CD8-positive, alpha-beta memory T cell (primary cell): ENCODE data around the gene UBIAD1. TPM values are rescaled to one million over a fixed set of nuclear protein-coding genes. Genes with fewer than 3 reads are reported as not detected.

Experiments used
- CTCF ChIA-PET: fragments of 350-600 bp; sonication (Branson Sonifier 250); formaldehyde crosslinking; loops from one replicate; lab custom pipeline; 2021; ENCODE audit warnings: antibody characterized with exemption; lab: Charles Lee
- POLR2A ChIA-PET: fragments of 350-600 bp; sonication (Branson Sonifier 250); formaldehyde crosslinking; loops from one replicate; lab custom pipeline; 2021; ENCODE audit warnings: antibody characterized with exemption; lab: Charles Lee
- DNase-seq, 5 donors: peaks; one replicate each; pipeline versions ENCODE4 v3.0.0 to v3.0.0-alpha.2; 2020 to 2022; ENCODE audit warnings: mixed read lengths in 1 of 5
- H3K27ac ChIP-seq: one replicate; pipeline ENCODE4 v1.7.0; 2013; ENCODE audit warnings: low read depth, mild to moderate bottlenecking, low read length, moderate library complexity
- H3K27me3 ChIP-seq: 2 replicates; pipeline ENCODE4 v1.7.0; 2013; ENCODE audit warnings: low read length, mild to moderate bottlenecking; ENCODE audit not compliant: insufficient read depth, poor library complexity, severe bottlenecking
- H3K36me3 ChIP-seq: 2 replicates; pipeline ENCODE4 v1.7.0; 2013; ENCODE audit warnings: mild to moderate bottlenecking, low read length, moderate library complexity; ENCODE audit not compliant: insufficient read depth
- H3K4me1 ChIP-seq: 2 replicates; pipeline ENCODE4 v1.7.0; 2013; ENCODE audit warnings: mild to moderate bottlenecking, low read length, moderate library complexity; ENCODE audit not compliant: insufficient read depth
- H3K4me3 ChIP-seq: 2 replicates; pipeline ENCODE4 v1.7.0; 2013; ENCODE audit warnings: mild to moderate bottlenecking, low read length
- H3K9me3 ChIP-seq: 2 replicates; pipeline ENCODE4 v1.7.0; 2013; ENCODE audit warnings: mild to moderate bottlenecking, low read length
- H3K27ac Mint-ChIP-seq, 8 donors: one replicate each; pipeline ENCODE4 v1.8.0; 2020 to 2021; ENCODE audit warnings: mixed read lengths in 8 of 8, mild to moderate bottlenecking in 6 of 8, inconsistent platforms in 3 of 8, moderate library complexity in 3 of 8
- H3K27me3 Mint-ChIP-seq, 2 donors: one replicate each; pipeline ENCODE4 v1.8.0; 2020 to 2021; ENCODE audit warnings: mixed read lengths in 2 of 2, mild to moderate bottlenecking in 1 of 2, moderate library complexity in 1 of 2
- H3K36me3 Mint-ChIP-seq, 3 donors: one replicate each; pipeline ENCODE4 v1.8.0; 2020 to 2021; ENCODE audit warnings: mixed read lengths in 3 of 3, inconsistent platforms in 1 of 3, mild to moderate bottlenecking in 1 of 3
- H3K4me1 Mint-ChIP-seq, 3 donors: one replicate each; pipeline ENCODE4 v1.8.0; 2020 to 2021; ENCODE audit warnings: mixed read lengths in 3 of 3, inconsistent platforms in 1 of 3, mild to moderate bottlenecking in 1 of 3
- H3K4me3 Mint-ChIP-seq, 7 donors: one replicate each; pipeline ENCODE4 v1.8.0; 2020 to 2021; ENCODE audit warnings: mixed read lengths in 7 of 7, mild to moderate bottlenecking in 6 of 7, moderate library complexity in 4 of 7, inconsistent platforms in 2 of 7
- H3K9me3 Mint-ChIP-seq, 5 donors: one replicate each; pipeline ENCODE4 v1.8.0; 2020 to 2022; ENCODE audit warnings: mixed read lengths in 5 of 5, mild to moderate bottlenecking in 3 of 5, moderate library complexity in 2 of 5, inconsistent platforms in 1 of 5
- polyA plus RNA-seq: library from polyadenylated mRNA; unstranded; fragments of 300-500 nt; fragmentation: Illumina TruSeq; gene quantifications from one replicate; pipeline ENCODE4 v1.2.3, GENCODE V29; 2021
- total RNA-seq, 2 experiments: library from RNA; stranded (reverse); gene quantifications; one replicate each; pipeline ENCODE4 v1.2.3, GENCODE V29; 2021

The UBIAD1 gene
- total and polyA plus RNA-seq, 3 experiments from 2014 or later, result 31.4 to 41.8 (median 35.7) TPM

DNA sequence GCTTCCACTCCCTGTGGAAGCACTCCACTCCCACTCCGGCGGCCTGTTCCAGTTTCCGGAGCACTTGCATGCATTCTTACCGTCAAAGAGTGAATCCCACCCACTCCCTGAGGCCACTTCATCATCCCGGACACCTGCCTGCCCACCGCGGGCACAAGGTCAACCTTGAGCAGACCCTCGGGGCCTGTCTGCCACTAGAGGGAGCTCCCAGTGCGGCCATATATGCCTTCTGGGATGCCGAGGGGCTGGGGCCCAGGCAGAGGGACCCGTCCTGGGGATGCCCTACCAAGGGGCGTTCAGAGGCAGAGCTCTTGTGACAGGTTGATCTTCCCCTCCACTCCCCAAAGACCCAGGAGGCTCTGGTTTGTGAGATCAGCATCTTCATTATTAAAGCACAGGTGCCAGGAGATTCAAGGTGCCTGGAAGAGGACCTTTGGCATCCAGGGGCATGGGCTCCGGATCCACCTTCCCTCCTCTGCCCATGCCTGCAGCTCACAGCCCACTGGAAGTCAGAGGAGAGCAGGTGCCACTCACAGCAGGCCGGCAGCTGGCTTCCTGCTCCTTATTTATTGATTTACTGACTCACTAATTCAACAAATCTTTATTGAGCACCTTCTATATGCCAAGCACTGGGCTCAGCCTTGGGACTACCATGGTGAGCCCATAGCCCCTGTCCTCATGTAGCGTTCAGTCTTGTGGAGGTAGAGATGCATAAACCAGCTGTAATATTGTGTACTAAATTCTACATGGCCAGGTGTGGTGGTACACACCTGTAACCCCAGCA, 47.3 kb downstream of the UBIAD1 start:
- Histone ChIP-seq H3K4me3 (no peak overlapping the region), H3K27ac (no peak overlapping the region), H3K9me3 (no peaks in the 10 kb centered on the region), H3K4me1 (peaks cover 8% of the 10 kb centered on the region), H3K27me3 (no peaks in the 10 kb centered on the region), H3K36me3 (no peaks in the 10 kb centered on the region)
- H3K36me3 Mint-ChIP-seq, result no peaks in the 10 kb centered on the region
- peaks cover 7 to 15% of the 10 kb centered on the region in 2 donors for H3K27me3 Mint-ChIP-seq
- no peaks in the 10 kb centered on the region for H3K9me3 Mint-ChIP-seq
- DNase-seq, result peak in 3 of 5 donors; percentile 3 to 21 (median 7)
- H3K4me3 Mint-ChIP-seq, result no peak overlapping the region
- ChIA-PET CTCF (interaction anchor here (1.0 to 1.1 kb wide), 2 partner anchors 28 to 330 kb away, joined by 3 to 4 read pairs; no protein-coding TSS in a partner anchor), POLR2A (no interaction called here)
- peak overlapping the region in 1 of 8 donors; percentile 92 for H3K27ac Mint-ChIP-seq
- peaks cover 0 to 3% (median 0%) of the 10 kb centered on the region in 3 donors for H3K4me1 Mint-ChIP-seq

GRCh38 chr1:11321656-11322491, 48.9 kb downstream of the UBIAD1 start:
- Histone ChIP-seq H3K4me1 (peaks cover 8% of the 10 kb centered on the region), H3K36me3 (no peaks in the 10 kb centered on the region), H3K27ac (no peak overlapping the region), H3K27me3 (no peaks in the 10 kb centered on the region), H3K9me3 (no peaks in the 10 kb centered on the region), H3K4me3 (no peak overlapping the region)
- DNase-seq, result no peak
- ChIA-PET POLR2A (no interaction called here), CTCF (no interaction called here)
- H3K27ac Mint-ChIP-seq, result no peak overlapping the region
- H3K27me3 Mint-ChIP-seq, result peaks cover 4 to 15% of the 10 kb centered on the region in 2 donors
- H3K9me3 Mint-ChIP-seq, result no peaks in the 10 kb centered on the region
- H3K4me3 Mint-ChIP-seq, result no peak overlapping the region
- no peaks in the 10 kb centered on the region for H3K36me3 Mint-ChIP-seq
- H3K4me1 Mint-ChIP-seq, result peaks cover 0 to 3% (median 0%) of the 10 kb centered on the region in 3 donors

DNA sequence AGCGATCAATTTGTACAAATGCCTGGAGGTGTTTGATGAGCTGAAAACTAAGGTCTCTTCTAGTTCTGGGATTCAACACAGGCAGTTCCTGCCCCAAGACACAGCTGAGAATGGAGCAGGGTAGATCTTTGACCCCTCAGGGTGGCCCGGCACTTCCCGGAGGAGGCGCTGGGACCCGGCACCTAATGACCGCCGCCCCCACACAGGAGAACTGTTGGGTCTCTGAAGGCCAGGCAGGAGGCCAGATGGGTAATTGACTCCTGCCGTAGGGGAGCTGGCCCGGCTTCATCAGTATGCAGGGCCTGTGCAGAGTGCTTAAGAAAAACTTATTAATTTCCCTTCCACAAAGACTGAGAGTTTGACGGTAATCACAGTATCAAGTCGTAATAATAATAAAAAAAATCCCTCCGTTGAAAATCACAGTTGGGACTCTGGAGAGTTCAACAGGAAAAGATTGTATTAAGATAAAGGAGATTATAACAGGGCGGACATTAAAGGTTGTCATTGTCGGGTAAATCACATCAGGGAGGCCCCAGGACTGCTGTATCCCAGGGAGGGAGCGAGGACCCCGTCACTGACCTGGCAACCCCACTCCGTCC, 51.7 kb downstream of the UBIAD1 start:
- ChIA-PET CTCF (no interaction called here), POLR2A (no interaction called here)
- Histone ChIP-seq H3K4me3 (no peak overlapping the region), H3K27me3 (no peaks in the 10 kb centered on the region), H3K27ac (no peak overlapping the region), H3K9me3 (no peaks in the 10 kb centered on the region), H3K4me1 (peaks cover 8% of the 10 kb centered on the region), H3K36me3 (no peaks in the 10 kb centered on the region)
- Mint-ChIP-seq H3K27ac (no peak overlapping the region), H3K27me3 (peaks cover 5 to 18% of the 10 kb centered on the region in 2 donors), H3K4me3 (no peak overlapping the region), H3K36me3 (no peaks in the 10 kb centered on the region), H3K4me1 (peaks cover 0 to 3% (median 0%) of the 10 kb centered on the region in 3 donors), H3K9me3 (no peaks in the 10 kb centered on the region)
- DNase-seq, result no peak

DNA sequence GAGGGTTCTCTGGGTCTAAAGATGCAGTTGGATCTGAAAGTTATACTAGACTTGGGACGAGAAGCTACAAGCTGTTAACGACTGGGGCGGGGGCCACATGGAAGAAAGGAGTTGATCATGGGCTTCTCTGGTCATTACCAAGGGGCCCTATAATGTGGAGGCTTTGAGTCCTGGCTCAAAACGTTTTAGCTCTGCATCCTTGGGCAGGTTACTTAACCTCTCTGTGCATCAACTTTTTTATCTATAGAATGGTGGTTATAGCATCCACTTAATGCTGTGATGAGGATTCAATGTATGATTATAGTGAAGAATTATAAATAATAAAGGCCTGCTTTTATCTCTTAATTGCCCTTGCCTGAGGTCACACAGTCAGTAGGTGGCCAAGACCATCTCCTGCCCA, 53.1 kb downstream of the UBIAD1 start:
- no peaks in the 10 kb centered on the region for H3K9me3 ChIP-seq
- H3K4me3 ChIP-seq, result no peak overlapping the region
- Mint-ChIP-seq H3K4me1 (no peaks in the 10 kb centered on the region), H3K27me3 (peaks cover 2 to 15% of the 10 kb centered on the region in 2 donors), H3K36me3 (no peaks in the 10 kb centered on the region), H3K27ac (no peak overlapping the region), H3K9me3 (no peaks in the 10 kb centered on the region), H3K4me3 (no peak overlapping the region)
- no peaks in the 10 kb centered on the region for H3K36me3 ChIP-seq
- no peaks in the 10 kb centered on the region for H3K4me1 ChIP-seq
- CTCF ChIA-PET, result no interaction called here
- no peaks in the 10 kb centered on the region for H3K27me3 ChIP-seq
- DNase-seq, result no peak
- POLR2A ChIA-PET, result no interaction called here
- H3K27ac ChIP-seq, result no peak overlapping the region

GRCh38 chr1:11328444-11328843, 55.4 kb downstream of the UBIAD1 start:
- Mint-ChIP-seq H3K4me3 (no peak overlapping the region), H3K4me1 (no peaks in the 10 kb centered on the region), H3K27me3 (peaks cover 3 to 22% of the 10 kb centered on the region in 2 donors), H3K36me3 (no peaks in the 10 kb centered on the region), H3K9me3 (no peaks in the 10 kb centered on the region), H3K27ac (no peak overlapping the region)
- no peaks in the 10 kb centered on the region for H3K27me3 ChIP-seq
- ChIA-PET CTCF (no interaction called here), POLR2A (no interaction called here)
- H3K36me3 ChIP-seq, result no peaks in the 10 kb centered on the region
- H3K27ac ChIP-seq, result no peak overlapping the region
- no peaks in the 10 kb centered on the region for H3K4me1 ChIP-seq
- H3K4me3 ChIP-seq, result no peak overlapping the region
- H3K9me3 ChIP-seq, result no peaks in the 10 kb centered on the region
- no peak for DNase-seq

- Mint-ChIP-seq H3K4me3 (no peak overlapping the region), H3K27me3 (peaks cover 5 to 18% of the 10 kb centered on the region in 2 donors), H3K9me3 (no peaks in the 10 kb centered on the region), H3K4me1 (no peaks in the 10 kb centered on the region), H3K36me3 (no peaks in the 10 kb centered on the region), H3K27ac (no peak overlapping the region)
- H3K27me3 ChIP-seq, result no peaks in the 10 kb centered on the region
- ChIA-PET CTCF (interaction anchor here (1.3 kb wide), 1 partner anchor 315 kb away, joined by 3 read pairs; no protein-coding TSS in a partner anchor), POLR2A (no interaction called here)
- no peak for DNase-seq
- H3K4me3 ChIP-seq, result no peak overlapping the region
- H3K9me3 ChIP-seq, result no peaks in the 10 kb centered on the region
- H3K27ac ChIP-seq, result no peak overlapping the region
- H3K36me3 ChIP-seq, result no peaks in the 10 kb centered on the region
- H3K4me1 ChIP-seq, result no peaks in the 10 kb centered on the region
These were observed 57.4 kb downstream of the UBIAD1 start for GRCh38 chr1:11330411-11330810.

DNA sequence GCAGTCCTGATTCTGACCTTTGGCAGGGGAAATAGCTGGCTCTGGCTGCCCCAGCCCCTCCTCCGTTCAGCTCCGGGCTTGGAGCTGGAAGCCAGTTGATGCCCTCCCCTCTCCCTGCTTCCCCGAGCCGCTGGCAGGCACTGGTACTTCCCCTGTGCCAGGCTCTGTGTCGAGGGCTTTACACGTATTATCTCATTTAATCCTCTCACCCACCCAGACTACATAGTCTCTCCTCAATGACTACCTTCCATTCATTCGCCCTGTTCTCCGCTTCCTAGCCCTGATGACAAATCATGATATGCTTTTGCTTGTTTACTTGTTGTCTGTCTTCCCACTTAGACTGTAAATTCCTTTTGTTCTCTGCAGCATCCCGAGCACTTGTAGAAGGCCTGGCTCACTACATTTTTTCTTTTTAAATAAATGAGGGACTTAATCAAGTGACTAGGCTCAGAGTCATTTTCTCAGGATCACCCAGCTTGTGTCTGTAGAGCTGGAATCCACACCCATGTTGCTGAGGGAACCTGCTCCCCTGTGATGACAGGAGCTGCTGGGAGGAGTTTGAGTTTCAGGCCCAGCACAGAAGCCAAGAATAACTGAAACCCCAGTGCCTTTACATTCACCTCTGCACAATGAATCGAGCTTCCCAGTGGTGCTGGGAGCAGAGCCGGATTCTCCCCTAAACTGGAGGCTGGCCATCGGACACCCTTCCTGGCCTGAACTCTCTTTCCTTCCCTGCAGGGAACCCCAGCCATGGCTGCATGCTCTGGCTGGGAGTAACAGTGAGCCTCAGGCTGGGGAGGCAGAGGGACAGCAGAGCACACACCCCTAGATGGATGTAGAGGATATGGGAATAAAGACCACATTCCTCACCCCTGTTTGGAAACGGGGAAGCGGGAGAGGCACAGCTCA, 58.3 kb downstream of the UBIAD1 start:
- H3K27me3 Mint-ChIP-seq, result peaks cover 5 to 18% of the 10 kb centered on the region in 2 donors
- no peaks in the 10 kb centered on the region for H3K36me3 Mint-ChIP-seq
- H3K4me3 Mint-ChIP-seq, result no peak overlapping the region
- Histone ChIP-seq H3K9me3 (no peaks in the 10 kb centered on the region), H3K27ac (no peak overlapping the region), H3K27me3 (no peaks in the 10 kb centered on the region), H3K4me1 (peaks cover 3% of the 10 kb centered on the region), H3K36me3 (no peaks in the 10 kb centered on the region), H3K4me3 (no peak overlapping the region)
- no peak overlapping the region for H3K27ac Mint-ChIP-seq
- no peaks in the 10 kb centered on the region for H3K4me1 Mint-ChIP-seq
- no peaks in the 10 kb centered on the region for H3K9me3 Mint-ChIP-seq
- POLR2A ChIA-PET, result no interaction called here
- DNase-seq, result no peak
- CTCF ChIA-PET, result interaction anchor here (1.0 to 1.3 kb wide), 2 partner anchors 314 to 319 kb away, joined by 3 read pairs; no protein-coding TSS in a partner anchor
